Bronchial epithelial cell (primary cell): ENCODE data around the gene GRK2. TPM values are rescaled to one million over a fixed set of nuclear protein-coding genes. Genes with fewer than 3 reads are reported as not detected.

Source experiments
- DNase-seq: peaks from one replicate; pipeline ENCODE4 v3.0.0-alpha.2; 2010; ENCODE audit warnings: low read depth
- FAIRE-seq: peaks from 2 replicates; lab custom pipeline; 2011; peaks lifted over from hg19 to GRCh38; lab: Jason Lieb, UNC
- H3K27me3 ChIP-seq: 2 replicates; pipeline ENCODE4 v1.5.1; 2011; ENCODE audit warnings: low read length; ENCODE audit not compliant: control insufficient read depth, insufficient read depth
- H3K36me3 ChIP-seq: 2 replicates; pipeline ENCODE4 v1.5.1; 2011; ENCODE audit warnings: low read length; ENCODE audit not compliant: control insufficient read depth, insufficient read depth
- H3K4me3 ChIP-seq: 2 replicates; pipeline ENCODE4 v1.5.1; 2011; ENCODE audit warnings: mild to moderate bottlenecking, low read depth, low read length, control low read depth
- total RNA-seq: library from RNA; depleted of rRNA; stranded (reverse); fragments of >200 nt; gene quantifications from 2 replicates; pipeline ENCODE4 v1.2.1, GENCODE V29; 2014
- TF ChIP-seq, protein P1 (sequence below): IDR thresholded peaks from 2 replicates; pipeline ENCODE4 v1.5.1; 2011; ENCODE audit warnings: mild to moderate bottlenecking, moderate library complexity, low read length, control low read depth, inconsistent platforms; ENCODE audit not compliant: insufficient read depth, severe bottlenecking

The GRK2 gene
- total RNA-seq, 1 donor from 2014 or later = 55.0 TPM

GRCh38 chr11:67279589-67280340 is 13.5 kb downstream of the GRK2 start:
- no peak for FAIRE-seq
- H3K4me3 ChIP-seq = no peak overlapping the region
- no peaks in the 10 kb centered on the region for H3K27me3 ChIP-seq
- DNase-seq = no peak
- H3K36me3 ChIP-seq = peaks cover 58% of the 10 kb centered on the region
- TF ChIP-seq, protein P1, sequence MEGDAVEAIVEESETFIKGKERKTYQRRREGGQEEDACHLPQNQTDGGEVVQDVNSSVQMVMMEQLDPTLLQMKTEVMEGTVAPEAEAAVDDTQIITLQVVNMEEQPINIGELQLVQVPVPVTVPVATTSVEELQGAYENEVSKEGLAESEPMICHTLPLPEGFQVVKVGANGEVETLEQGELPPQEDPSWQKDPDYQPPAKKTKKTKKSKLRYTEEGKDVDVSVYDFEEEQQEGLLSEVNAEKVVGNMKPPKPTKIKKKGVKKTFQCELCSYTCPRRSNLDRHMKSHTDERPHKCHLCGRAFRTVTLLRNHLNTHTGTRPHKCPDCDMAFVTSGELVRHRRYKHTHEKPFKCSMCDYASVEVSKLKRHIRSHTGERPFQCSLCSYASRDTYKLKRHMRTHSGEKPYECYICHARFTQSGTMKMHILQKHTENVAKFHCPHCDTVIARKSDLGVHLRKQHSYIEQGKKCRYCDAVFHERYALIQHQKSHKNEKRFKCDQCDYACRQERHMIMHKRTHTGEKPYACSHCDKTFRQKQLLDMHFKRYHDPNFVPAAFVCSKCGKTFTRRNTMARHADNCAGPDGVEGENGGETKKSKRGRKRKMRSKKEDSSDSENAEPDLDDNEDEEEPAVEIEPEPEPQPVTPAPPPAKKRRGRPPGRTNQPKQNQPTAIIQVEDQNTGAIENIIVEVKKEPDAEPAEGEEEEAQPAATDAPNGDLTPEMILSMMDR = no peak

- no peak for DNase-seq
- H3K27me3 ChIP-seq = no peaks in the 10 kb centered on the region
- no peak for FAIRE-seq
- H3K36me3 ChIP-seq = peaks cover 58% of the 10 kb centered on the region
- no peak overlapping the region for H3K4me3 ChIP-seq
- TF ChIP-seq, protein P1 = no peak
These were observed 14.1 kb downstream of the GRK2 start for GRCh38 chr11:67280341-67280787.

GRCh38 chr11:67280788-67281551 is 14.7 kb downstream of the GRK2 start:
- DNase-seq (no peak), FAIRE-seq (peak; percentile 52)
- peaks cover 56% of the 10 kb centered on the region for H3K36me3 ChIP-seq
- H3K27me3 ChIP-seq = no peaks in the 10 kb centered on the region
- TF ChIP-seq, protein P1 = no peak
- H3K4me3 ChIP-seq = no peak overlapping the region

GRCh38 chr11:67281552-67282150 is 15.4 kb downstream of the GRK2 start:
- no peaks in the 10 kb centered on the region for H3K27me3 ChIP-seq
- TF ChIP-seq, protein P1 = no peak
- FAIRE-seq = no peak
- peaks cover 56% of the 10 kb centered on the region for H3K36me3 ChIP-seq
- no peak for DNase-seq
- no peak overlapping the region for H3K4me3 ChIP-seq

DNA sequence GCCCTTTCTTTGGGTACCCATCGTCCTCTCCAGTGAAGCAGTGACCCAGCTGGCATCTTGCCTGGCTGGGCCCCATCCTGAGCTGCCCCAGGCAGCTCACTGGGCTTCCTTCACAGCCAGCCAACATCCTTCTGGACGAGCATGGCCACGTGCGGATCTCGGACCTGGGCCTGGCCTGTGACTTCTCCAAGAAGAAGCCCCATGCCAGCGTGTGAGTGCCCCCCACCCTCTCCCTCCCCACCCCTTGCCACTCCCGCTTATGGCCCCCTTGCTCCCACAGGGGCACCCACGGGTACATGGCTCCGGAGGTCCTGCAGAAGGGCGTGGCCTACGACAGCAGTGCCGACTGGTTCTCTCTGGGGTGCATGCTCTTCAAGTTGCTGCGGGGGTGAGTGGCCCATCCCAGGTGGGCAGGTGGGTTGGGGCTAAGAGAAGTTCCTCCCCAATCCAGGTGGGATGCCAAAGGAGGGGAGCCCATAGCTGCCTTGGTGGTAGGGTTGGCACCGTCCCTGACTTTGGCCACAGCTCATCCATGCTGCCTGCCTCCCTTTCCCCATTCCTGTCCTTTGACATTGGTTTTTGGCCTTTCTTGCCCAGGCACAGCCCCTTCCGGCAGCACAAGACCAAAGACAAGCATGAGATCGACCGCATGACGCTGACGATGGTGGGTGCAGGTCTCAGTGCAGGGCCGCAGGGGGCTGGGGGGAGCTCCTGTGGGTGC is 16.0 kb downstream of the GRK2 start:
- TF ChIP-seq, protein P1 = no peak
- peaks cover 59% of the 10 kb centered on the region for H3K36me3 ChIP-seq
- FAIRE-seq (peak; percentile 47), DNase-seq (no peak)
- no peaks in the 10 kb centered on the region for H3K27me3 ChIP-seq
- H3K4me3 ChIP-seq = no peak overlapping the region
